Measurements from ENCODE around the gene PRELP.

DNA sequence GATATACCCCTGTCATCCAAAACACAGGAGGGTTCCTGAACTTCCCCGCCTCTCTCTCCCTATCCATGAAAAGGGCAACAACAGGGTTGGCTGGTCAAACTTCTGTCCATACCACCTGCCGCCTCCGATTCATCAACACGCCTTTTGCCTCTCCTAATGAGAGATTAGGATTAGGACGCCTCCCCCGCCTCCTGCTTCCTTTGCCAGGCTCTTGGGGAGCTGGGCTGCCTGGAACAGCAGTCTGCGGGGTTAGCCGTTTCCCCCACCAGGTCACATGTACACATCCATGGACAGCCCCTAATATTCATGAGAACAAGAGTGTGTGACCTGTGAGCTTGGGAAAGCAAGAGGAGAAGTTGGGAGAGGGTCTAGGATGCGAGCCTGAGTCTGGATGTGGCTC is 16.1 kb downstream of the PRELP start:
- TF ChIP-seq SIN3A (IDR thresholded peaks at IDR 0.05; ENCODE audit: borderline replicate concordance, insufficient read depth, low read length) (no peak), TAF1 (IDR thresholded peaks at IDR 0.05; ENCODE audit: borderline replicate concordance, insufficient read depth, low read length) (no peak), POLR2AphosphoS5 (IDR thresholded peaks at IDR 0.05; ENCODE audit: low read depth, low read length) (no peak), FOXP2 (optimal IDR thresholded peaks at IDR 0.05; ENCODE audit: borderline replicate concordance, extremely low read depth, extremely low read length, insufficient read depth) (no peak)
- TF ChIP-seq, protein P1, sequence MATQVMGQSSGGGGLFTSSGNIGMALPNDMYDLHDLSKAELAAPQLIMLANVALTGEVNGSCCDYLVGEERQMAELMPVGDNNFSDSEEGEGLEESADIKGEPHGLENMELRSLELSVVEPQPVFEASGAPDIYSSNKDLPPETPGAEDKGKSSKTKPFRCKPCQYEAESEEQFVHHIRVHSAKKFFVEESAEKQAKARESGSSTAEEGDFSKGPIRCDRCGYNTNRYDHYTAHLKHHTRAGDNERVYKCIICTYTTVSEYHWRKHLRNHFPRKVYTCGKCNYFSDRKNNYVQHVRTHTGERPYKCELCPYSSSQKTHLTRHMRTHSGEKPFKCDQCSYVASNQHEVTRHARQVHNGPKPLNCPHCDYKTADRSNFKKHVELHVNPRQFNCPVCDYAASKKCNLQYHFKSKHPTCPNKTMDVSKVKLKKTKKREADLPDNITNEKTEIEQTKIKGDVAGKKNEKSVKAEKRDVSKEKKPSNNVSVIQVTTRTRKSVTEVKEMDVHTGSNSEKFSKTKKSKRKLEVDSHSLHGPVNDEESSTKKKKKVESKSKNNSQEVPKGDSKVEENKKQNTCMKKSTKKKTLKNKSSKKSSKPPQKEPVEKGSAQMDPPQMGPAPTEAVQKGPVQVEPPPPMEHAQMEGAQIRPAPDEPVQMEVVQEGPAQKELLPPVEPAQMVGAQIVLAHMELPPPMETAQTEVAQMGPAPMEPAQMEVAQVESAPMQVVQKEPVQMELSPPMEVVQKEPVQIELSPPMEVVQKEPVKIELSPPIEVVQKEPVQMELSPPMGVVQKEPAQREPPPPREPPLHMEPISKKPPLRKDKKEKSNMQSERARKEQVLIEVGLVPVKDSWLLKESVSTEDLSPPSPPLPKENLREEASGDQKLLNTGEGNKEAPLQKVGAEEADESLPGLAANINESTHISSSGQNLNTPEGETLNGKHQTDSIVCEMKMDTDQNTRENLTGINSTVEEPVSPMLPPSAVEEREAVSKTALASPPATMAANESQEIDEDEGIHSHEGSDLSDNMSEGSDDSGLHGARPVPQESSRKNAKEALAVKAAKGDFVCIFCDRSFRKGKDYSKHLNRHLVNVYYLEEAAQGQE (IDR thresholded peaks at IDR 0.05; ENCODE audit: insufficient read depth in 1 of 2, low read depth in 2 of 2, low read length in 2 of 2) = no peak
